Sigmoid colon (tissue), 4 donors: ENCODE measurements around the gene FEM1A.

Experiments
- CTCF ChIP-seq, 4 experiments: fragments of 450-650 bp in 3 of 4; fragments of 200-600 bp in 1 of 4; IDR thresholded peaks; one replicate each; pipeline ENCODE4 v1.5.1; 2016 to 2019; ENCODE audit warnings: antibody characterized with exemption in 4 of 4, mild to moderate bottlenecking in 3 of 4, moderate library complexity in 2 of 4
- POLR2AphosphoS5 ChIP-seq, 4 donors: sonication (generic); formaldehyde crosslinking; IDR thresholded peaks; one replicate each; pipeline ENCODE4 v1.6.1; 2017; ENCODE audit warnings: antibody characterized with exemption in 4 of 4

GRCh38 chr19:4749870-4750590, 41.5 kb upstream of the FEM1A start:
- no peak for TF ChIP-seq CTCF (IDR thresholded peaks at IDR 0.05)
- no peak for TF ChIP-seq POLR2AphosphoS5 (IDR thresholded peaks at IDR 0.05)
